ENCODE data around the gene MAD2L2. TPM values are rescaled to one million over a fixed set of nuclear protein-coding genes. Genes with fewer than 3 reads are reported as not detected.

The MAD2L2 gene
- total RNA-seq, 2 experiments from 2014 or later, result 68.7 to 73.3 TPM

GRCh38 chr1:11634365-11635192 lies 46.4 kb downstream of the MAD2L2 start:
- no peak overlapping the region for H3K27ac Mint-ChIP-seq
- no peak overlapping the region for H3K4me3 Mint-ChIP-seq
- CTCF ChIA-PET, result interaction anchor here (1.3 to 4.8 kb wide), 3 partner anchors 11 to 597 kb away, joined by 3 to 17 read pairs (median 7); no protein-coding TSS in a partner anchor
- no peak for DNase-seq
- H3K27me3 Mint-ChIP-seq, result peaks cover 4% of the 10 kb centered on the region
- H3K4me1 Mint-ChIP-seq, result no peaks in the 10 kb centered on the region
- POLR2A ChIA-PET, result no interaction called here
- H3K36me3 Mint-ChIP-seq (ENCODE audit: low read depth), result no peaks in the 10 kb centered on the region
- no peaks in the 10 kb centered on the region for H3K9me3 Mint-ChIP-seq

- H3K4me1 Mint-ChIP-seq, result no peaks in the 10 kb centered on the region
- H3K27ac Mint-ChIP-seq, result no peak overlapping the region
- ChIA-PET CTCF (no interaction called here), POLR2A (no interaction called here)
- no peaks in the 10 kb centered on the region for H3K9me3 Mint-ChIP-seq
- DNase-seq, result no peak
- H3K4me3 Mint-ChIP-seq, result no peak overlapping the region
- no peaks in the 10 kb centered on the region for H3K36me3 Mint-ChIP-seq (ENCODE audit: low read depth)
- H3K27me3 Mint-ChIP-seq, result peaks cover 4% of the 10 kb centered on the region
These were observed 51.5 kb downstream of the MAD2L2 start for GRCh38 chr1:11629184-11630016.

GRCh38 chr1:11628767-11629166 lies 52.2 kb downstream of the MAD2L2 start:
- Mint-ChIP-seq H3K4me3 (no peak overlapping the region), H3K9me3 (no peaks in the 10 kb centered on the region), H3K4me1 (no peaks in the 10 kb centered on the region), H3K27ac (no peak overlapping the region), H3K36me3 (ENCODE audit: low read depth) (no peaks in the 10 kb centered on the region), H3K27me3 (peaks cover 5% of the 10 kb centered on the region)
- CTCF ChIA-PET, result no interaction called here
- no peak for DNase-seq
- POLR2A ChIA-PET, result no interaction called here

GRCh38 chr1:11626551-11626950 lies 54.4 kb downstream of the MAD2L2 start:
- Mint-ChIP-seq H3K27me3 (peaks cover 4% of the 10 kb centered on the region), H3K4me1 (no peaks in the 10 kb centered on the region), H3K27ac (no peak overlapping the region), H3K36me3 (ENCODE audit: low read depth) (no peaks in the 10 kb centered on the region), H3K4me3 (no peak overlapping the region), H3K9me3 (no peaks in the 10 kb centered on the region)
- no peak for DNase-seq
- ChIA-PET CTCF (no interaction called here), POLR2A (no interaction called here)

Other genes starting within 250 kb of the MAD2L2 start
- gene DISP3, start 202.0 kb downstream of the MAD2L2 start, total RNA-seq, result under 1 TPM; 0.92 TPM
- gene FBXO2, start 26.7 kb downstream of the MAD2L2 start, total RNA-seq, result 1 to 10 TPM; 1.8 to 2.1 TPM
- 10 to 100 TPM; 32.6 to 37.8 TPM for gene FBXO44, start 26.3 kb downstream of the MAD2L2 start, total RNA-seq
- gene FBXO6, start 16.9 kb downstream of the MAD2L2 start, total RNA-seq, result 10 to 100 TPM; 28.1 to 29.6 TPM
- under 1 TPM; 0.54 to 0.62 TPM for gene DRAXIN, start 10.6 kb upstream of the MAD2L2 start, total RNA-seq
- 10 to 100 TPM; 41.3 to 42.7 TPM for gene AGTRAP, start 55.0 kb upstream of the MAD2L2 start, total RNA-seq
- gene C1orf167, start 81.0 kb upstream of the MAD2L2 start, total RNA-seq, result not detected
- 10 to 100 TPM; 23.8 to 29.0 TPM for gene MTHFR, start 124.8 kb upstream of the MAD2L2 start, total RNA-seq
- gene CLCN6, start 125.0 kb upstream of the MAD2L2 start, total RNA-seq, result 10 to 100 TPM; 13.2 to 15.7 TPM
- not detected for gene NPPA, start 166.6 kb upstream of the MAD2L2 start, total RNA-seq
- not detected for gene NPPB, start 177.8 kb upstream of the MAD2L2 start, total RNA-seq
- gene KIAA2013, start 245.3 kb upstream of the MAD2L2 start, total RNA-seq, result 10 to 100 TPM; 35.1 to 36.8 TPM